ENCODE data around the gene ARHGAP24.
A peak's percentile ranks its signal among the peaks of the same experiment; 100 is the strongest.
"Not testable (repeated sequence)": the region's sequence is repeated elsewhere in the genome, so short reads cannot be mapped to it uniquely, and the experiment has no call there.

The ARHGAP24 gene

GRCh38 chr4:85658766-85659439, 184.0 kb downstream of the ARHGAP24 start:
- DNase-seq (ENCODE audit: extremely low read depth, low read depth) = no peak
- peak; percentile 18 for TF ChIP-seq CTCF (IDR thresholded peaks at IDR 0.05; ENCODE audit: low read depth, low read length)

GRCh38 chr4:85659610-85660218, 184.8 kb downstream of the ARHGAP24 start:
- no peak for DNase-seq (ENCODE audit: extremely low read depth, low read depth)
- no peak for TF ChIP-seq CTCF (IDR thresholded peaks at IDR 0.05; ENCODE audit: low read depth, low read length)

GRCh38 chr4:85666625-85667024, 191.7 kb downstream of the ARHGAP24 start:
- DNase-seq (ENCODE audit: extremely low read depth, low read depth) = not testable (repeated sequence)

- TF ChIP-seq CTCF (IDR thresholded peaks at IDR 0.05; ENCODE audit: low read depth, low read length) = no peak
- no peak for DNase-seq (ENCODE audit: extremely low read depth, low read depth)
These were observed 194.3 kb downstream of the ARHGAP24 start for GRCh38 chr4:85669204-85669603.

- no peak for DNase-seq (ENCODE audit: extremely low read depth, low read depth)
These were observed 195.1 kb downstream of the ARHGAP24 start for GRCh38 chr4:85669992-85670548.

GRCh38 chr4:85671120-85671519, 196.2 kb downstream of the ARHGAP24 start:
- no peak for TF ChIP-seq CTCF (IDR thresholded peaks at IDR 0.05; ENCODE audit: low read depth, low read length)
- DNase-seq (ENCODE audit: extremely low read depth, low read depth) = no peak

More at GRCh38 chr4:85669992-85670548, 195.1 kb downstream of the ARHGAP24 start:
- no peak for TF ChIP-seq CTCF (IDR thresholded peaks at IDR 0.05; ENCODE audit: low read depth, low read length)

- peak; percentile 7 for DNase-seq (ENCODE audit: extremely low read depth, low read depth)
- TF ChIP-seq CTCF (IDR thresholded peaks at IDR 0.05; ENCODE audit: low read depth, low read length) = no peak
These were observed 197.2 kb downstream of the ARHGAP24 start for GRCh38 chr4:85672116-85672515.
